C4-2B (cell line): ENCODE measurements around the gene BARHL1.

Experiments
- CTCF ChIP-seq: fragments of 450-650 bp; conservative IDR thresholded peaks from 2 replicates; pipeline ENCODE4 v1.5.1; 2017; ENCODE audit warnings: mild to moderate bottlenecking
- ZFX ChIP-seq: fragments of 450-650 bp; IDR thresholded peaks from 2 replicates; pipeline ENCODE4 v1.6.1; 2017

- TF ChIP-seq CTCF = no peak
- no peak for TF ChIP-seq ZFX
Measured at GRCh38 chr9:132631280-132631679, 48.9 kb downstream of the BARHL1 start.
